GM18505 (cell line): ENCODE measurements around the gene SCO1.
"Not testable (repeated sequence)": the region's sequence is repeated elsewhere in the genome, so short reads cannot be mapped to it uniquely, and the experiment has no call there.

Source experiments
- ATAC-seq: cut with Tn5 transposase; IDR thresholded peaks from one replicate; pipeline ENCODE4 v1.9.1; 2021; ENCODE audit not compliant: unreplicated experiment
- POLR2A ChIP-seq: IDR thresholded peaks from 4 replicates; pipeline ENCODE4 v1.6.1; 2011; ENCODE audit warnings: borderline replicate concordance; ENCODE audit not compliant: insufficient read depth, insufficient read length; ENCODE audit errors: extremely low read depth

SCO1 gene

DNA sequence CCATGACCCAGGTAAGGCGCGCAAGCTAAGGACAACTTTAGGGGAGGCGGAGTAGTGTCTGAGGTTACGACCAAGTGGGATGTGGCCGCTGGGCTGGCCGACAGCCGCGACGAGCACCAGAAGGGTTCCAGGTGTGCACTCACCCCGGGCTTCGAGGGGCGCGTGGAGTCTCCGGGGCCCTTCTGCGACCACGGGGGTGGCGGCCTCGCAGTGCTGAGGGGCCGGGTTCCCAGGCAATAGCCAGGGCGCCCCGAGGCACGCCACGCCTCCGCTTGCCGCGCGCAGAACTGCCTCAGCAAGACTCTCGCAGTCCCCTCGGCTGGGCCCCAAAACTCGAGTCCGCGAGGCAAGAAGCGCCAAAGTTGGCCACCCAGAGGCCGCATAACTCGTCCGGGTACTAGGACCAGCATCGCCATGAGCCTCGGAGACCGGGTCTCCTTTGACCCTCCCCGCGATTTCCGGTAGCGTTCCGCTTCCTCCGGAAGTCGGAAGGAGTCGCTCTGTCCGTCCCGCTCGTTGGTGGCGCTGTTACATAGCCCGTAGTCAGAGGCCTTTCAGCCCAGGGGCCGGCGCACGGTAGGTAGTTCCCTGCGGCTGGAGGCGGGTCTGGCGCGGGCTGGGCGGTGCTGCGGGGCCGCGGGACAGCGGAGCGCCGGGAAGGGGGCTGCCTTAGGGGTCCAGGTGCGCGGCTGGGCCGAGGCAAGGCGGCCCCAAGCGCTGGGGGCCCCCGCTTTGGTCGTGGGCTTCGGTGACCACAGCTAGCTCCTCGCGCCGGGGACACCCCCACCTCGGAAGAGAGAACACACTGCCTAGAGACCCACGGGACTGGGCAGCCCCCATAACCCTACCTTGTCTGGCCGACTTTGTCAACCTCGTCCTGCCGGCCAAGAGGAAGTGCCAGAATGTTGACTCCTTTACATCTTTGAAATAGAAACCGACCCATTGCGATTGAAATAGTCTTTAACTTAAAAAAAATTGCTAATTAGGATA lies at the start of gene SCO1, which contains the start of gene ADPRM:
Gene SCO1, minus strand, starts transcription at position 442 of the 990 bp plus-strand sequence. Its CDS starts 26 bp downstream, at position 416.
Gene ADPRM, plus strand, starts transcription at position 503 of the 990 bp plus-strand sequence. CDS start 7,333 bp downstream, outside the sequence.
- TF ChIP-seq POLR2A, result peak; percentile 89
- peak; percentile 93 for ATAC-seq

DNA sequence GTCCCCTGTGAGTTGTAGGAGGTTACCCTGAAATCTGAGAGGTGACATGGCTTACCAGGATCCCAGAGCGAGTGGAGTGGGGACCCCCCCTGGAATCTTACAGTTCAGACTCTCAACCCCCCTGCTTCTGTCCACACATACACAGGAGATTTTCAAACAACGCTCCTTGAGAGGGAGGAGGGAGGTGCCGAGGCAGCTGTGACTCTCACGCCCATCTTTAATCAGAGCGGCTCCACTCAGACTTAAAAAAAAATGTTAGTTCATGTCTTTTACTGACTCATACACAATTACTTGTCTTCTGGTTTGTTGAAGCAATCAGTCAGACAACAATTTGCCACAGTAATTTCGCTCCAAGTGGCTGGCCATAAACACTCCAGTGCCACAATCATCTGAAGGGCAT lies 47.9 kb upstream of the SCO1 start:
- ATAC-seq, result no peak
- no peak for TF ChIP-seq POLR2A

GRCh38 chr17:10744501-10745000 lies 47.2 kb upstream of the SCO1 start:
- no peak for ATAC-seq
- no peak for TF ChIP-seq POLR2A

- no peak for TF ChIP-seq POLR2A
- ATAC-seq, result no peak
Measured at GRCh38 chr17:10743316-10744009, 46.1 kb upstream of the SCO1 start.

GRCh38 chr17:10742431-10742830 lies 45.1 kb upstream of the SCO1 start:
- no peak for TF ChIP-seq POLR2A
- ATAC-seq, result no peak

- no peak for TF ChIP-seq POLR2A
- ATAC-seq, result no peak
Measured at GRCh38 chr17:10741416-10742135, 44.2 kb upstream of the SCO1 start.

DNA sequence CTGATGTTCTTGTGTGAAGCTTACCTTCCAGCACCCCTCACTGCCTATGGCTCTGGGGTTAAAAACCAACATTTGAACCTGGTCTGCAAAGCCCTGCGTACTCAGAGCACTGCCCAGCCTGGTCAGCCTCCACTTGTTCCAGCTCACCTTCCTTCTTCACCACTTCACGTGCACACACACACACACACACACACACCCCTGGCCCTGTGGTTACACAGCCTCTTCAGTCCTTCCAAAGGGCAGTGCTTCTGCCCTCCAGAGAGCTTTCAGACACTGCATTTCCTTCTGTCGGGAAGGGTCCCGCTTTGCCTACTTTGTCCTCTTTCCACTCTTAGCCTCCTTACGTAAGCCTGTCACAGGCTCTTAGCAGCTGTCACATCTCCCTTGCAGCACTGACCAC lies 42.1 kb upstream of the SCO1 start:
- TF ChIP-seq POLR2A, result no peak
- no peak for ATAC-seq

DNA sequence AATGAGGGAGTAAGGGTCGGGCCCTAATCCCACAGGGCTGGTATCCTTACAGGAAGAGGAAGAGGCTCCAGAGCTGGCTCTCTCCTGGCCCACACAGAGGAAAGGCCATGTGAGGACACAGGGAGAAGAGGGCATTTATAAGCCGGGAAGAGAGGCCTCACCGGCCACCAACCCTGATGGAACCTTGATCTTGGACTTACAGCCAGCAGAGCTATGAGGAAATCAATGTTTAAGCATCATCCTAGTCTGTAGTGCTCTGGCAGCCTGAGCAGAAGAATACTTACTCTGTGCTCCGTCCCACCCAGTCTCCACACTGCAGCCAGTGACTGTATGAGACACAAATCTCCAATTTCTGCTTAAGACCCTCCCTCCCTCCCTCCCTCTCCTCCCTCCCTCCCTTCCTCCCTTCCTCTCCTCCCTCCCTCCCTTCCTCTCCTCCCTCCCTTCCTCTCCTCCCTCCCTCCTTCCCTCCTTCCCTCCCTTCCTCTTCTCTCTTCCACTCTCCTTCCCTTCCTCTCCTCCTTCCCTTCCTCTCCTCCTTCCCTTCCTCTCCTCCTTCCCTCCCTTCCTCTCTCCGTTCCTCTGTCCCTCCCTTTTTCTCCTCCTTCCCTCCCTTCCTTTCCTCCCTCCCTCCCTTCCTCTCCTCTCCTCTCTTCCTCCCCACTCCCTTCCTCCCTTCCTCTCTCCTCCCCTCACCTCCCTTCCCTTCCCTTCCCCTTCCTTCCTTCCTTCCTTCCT lies 41.4 kb upstream of the SCO1 start:
- no peak for ATAC-seq
- TF ChIP-seq POLR2A, result no peak

GRCh38 chr17:10737736-10738135 lies 40.4 kb upstream of the SCO1 start:
- TF ChIP-seq POLR2A, result no peak
- ATAC-seq, result no peak

DNA sequence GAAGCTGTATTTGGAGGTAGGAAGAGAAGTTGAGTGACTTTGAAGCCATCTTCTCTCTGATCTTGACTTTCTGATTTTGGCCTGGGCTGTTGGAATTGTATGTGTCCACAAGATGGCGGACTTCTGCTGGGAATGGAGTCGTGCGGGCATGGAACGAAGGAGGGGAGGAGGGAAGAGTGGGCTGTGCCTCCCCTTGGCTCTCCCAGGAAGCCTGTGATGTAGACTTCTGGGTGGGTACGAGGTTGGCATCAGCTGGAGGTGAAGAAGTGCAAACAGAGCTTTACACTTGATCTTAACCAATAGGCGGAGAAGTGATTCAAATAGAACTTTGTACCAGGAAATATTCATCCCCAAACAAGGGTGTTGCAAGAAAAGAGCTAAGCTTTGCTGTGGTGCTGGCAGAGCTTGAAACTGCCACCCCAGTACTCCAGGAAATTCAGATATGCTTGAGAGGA lies 39.9 kb upstream of the SCO1 start:
- ATAC-seq, result peak; percentile 52
- TF ChIP-seq POLR2A, result no peak

- ATAC-seq, result no peak
- no peak for TF ChIP-seq POLR2A
Measured at GRCh38 chr17:10735821-10736220, 38.5 kb upstream of the SCO1 start.

DNA sequence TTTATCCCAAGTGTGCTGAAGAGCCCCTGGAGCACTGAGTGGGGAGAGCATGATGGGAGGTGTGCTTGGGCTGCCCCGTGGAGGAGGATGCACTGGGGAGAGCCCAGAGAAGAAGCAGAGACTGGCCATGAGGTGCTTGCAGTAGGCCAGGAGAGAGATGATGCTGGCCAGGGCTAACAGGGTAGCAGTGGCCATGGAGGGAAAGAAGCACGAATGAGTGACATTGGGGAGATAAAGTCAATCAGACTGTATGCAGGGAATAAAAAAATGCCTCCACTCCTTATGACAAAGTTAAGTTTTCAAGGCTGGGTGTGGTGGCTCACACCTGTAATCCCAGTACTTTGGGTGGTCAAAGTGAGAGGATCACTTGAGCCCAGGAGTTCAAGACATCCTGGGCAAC lies 37.9 kb upstream of the SCO1 start:
- no peak for TF ChIP-seq POLR2A

DNA sequence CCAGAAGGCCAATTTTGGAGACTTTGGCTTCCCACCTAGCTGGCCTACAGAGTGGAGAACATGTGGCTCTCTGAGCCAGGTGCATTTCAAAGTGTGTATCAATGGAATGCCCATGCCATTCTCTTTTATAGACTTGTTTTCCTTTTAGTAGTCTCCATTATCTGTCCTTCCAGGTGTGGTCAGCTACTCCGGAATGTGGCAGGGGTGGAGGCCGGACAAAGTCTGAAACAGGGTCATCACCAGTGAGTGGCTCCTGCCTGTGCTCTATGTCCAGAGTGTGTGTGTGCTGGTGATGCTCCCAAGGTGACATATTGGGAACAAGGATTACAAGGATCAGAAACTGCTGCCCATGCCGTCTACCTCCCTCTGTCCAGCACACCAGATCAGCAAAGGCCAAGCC lies 36.3 kb upstream of the SCO1 start:
- no peak for TF ChIP-seq POLR2A
- ATAC-seq, result no peak

More for the DNA sequence above, 37.9 kb upstream of the SCO1 start:
- no peak for ATAC-seq

DNA sequence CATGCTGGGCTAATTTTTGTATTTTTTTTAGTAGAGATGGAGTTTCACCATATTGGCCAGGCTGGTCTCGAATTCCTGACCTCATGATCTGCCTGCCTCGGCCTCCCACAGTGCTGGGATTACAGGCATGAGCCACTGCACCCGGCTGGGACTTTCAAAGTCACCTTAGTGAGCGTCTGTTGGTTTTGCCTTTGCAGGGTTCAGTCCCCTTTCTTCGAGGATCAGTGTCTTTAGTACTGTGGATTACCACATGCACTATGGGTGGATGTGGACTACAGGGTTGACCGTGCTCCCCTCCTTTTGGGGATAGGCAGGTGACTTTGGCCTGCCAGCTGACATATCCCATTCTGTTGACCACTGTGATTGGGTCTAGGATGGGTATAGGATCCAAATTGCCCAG lies 34.8 kb upstream of the SCO1 start:
- not testable (repeated sequence) for ATAC-seq
